H9 (cell line): ENCODE data around the gene SLC29A2. TPM values are rescaled to one million over a fixed set of nuclear protein-coding genes. Genes with fewer than 3 reads are reported as not detected.

Source experiments
- DNase-seq: peaks from one replicate; pipeline ENCODE4 v3.0.0-alpha.2; 2017
- H2AFZ ChIP-seq: one replicate; pipeline ENCODE4 v1.6.1; 2013; ENCODE audit warnings: mild to moderate bottlenecking, low read length, control low read depth, moderate library complexity
- H2AK5ac ChIP-seq: 2 replicates; pipeline ENCODE4 v1.6.1; 2013; ENCODE audit warnings: low read length, control low read depth, mixed read lengths; ENCODE audit not compliant: insufficient read length
- H2BK120ac ChIP-seq: one replicate; pipeline ENCODE4 v1.6.1; 2013; ENCODE audit warnings: low read depth, mild to moderate bottlenecking, low read length, control low read depth, inconsistent platforms; ENCODE audit not compliant: poor library complexity, severe bottlenecking
- H2BK12ac ChIP-seq: 2 replicates; pipeline ENCODE4 v1.6.1; 2013; ENCODE audit warnings: low read length, control low read depth, mixed read lengths, low read depth; ENCODE audit not compliant: insufficient read length
- H2BK15ac ChIP-seq: 2 replicates; pipeline ENCODE4 v1.6.1; 2013; ENCODE audit warnings: low read depth, low read length, control low read depth
- H2BK20ac ChIP-seq: one replicate; pipeline ENCODE4 v1.6.1; 2013; ENCODE audit warnings: low read depth, mild to moderate bottlenecking, low read length, control low read depth, inconsistent platforms; ENCODE audit not compliant: poor library complexity, severe bottlenecking
- H2BK5ac ChIP-seq: 2 replicates; pipeline ENCODE4 v1.6.1; 2013; ENCODE audit warnings: low read length, control low read depth, mixed read lengths; ENCODE audit not compliant: insufficient read length
- H3K14ac ChIP-seq: 2 replicates; pipeline ENCODE4 v1.6.1; 2013; ENCODE audit warnings: low read length, control low read depth; ENCODE audit not compliant: insufficient read depth
- H3K18ac ChIP-seq: 2 replicates; pipeline ENCODE4 v1.6.1; 2013; ENCODE audit warnings: low read depth, mild to moderate bottlenecking, mixed read lengths, low read length, control low read depth; ENCODE audit not compliant: insufficient read length
- H3K23ac ChIP-seq: 2 replicates; pipeline ENCODE4 v1.6.1; 2013; ENCODE audit warnings: low read length, control low read depth, mixed read lengths, low read depth; ENCODE audit not compliant: insufficient read length
- H3K23me2 ChIP-seq: 2 replicates; pipeline ENCODE4 v1.6.1; 2013; ENCODE audit warnings: low read depth, mild to moderate bottlenecking, mixed read lengths, low read length, control low read depth; ENCODE audit not compliant: insufficient read length, poor library complexity, severe bottlenecking
- H3K27ac ChIP-seq: 2 replicates; pipeline ENCODE4 v1.5.1; 2013; ENCODE audit warnings: low read length, control low read depth, mixed read lengths, low read depth; ENCODE audit not compliant: insufficient read length
- H3K27me3 ChIP-seq: 2 replicates; pipeline ENCODE4 v1.6.1; 2013; ENCODE audit warnings: low read length, control low read depth, inconsistent platforms; ENCODE audit not compliant: insufficient read depth
- H3K4ac ChIP-seq: 2 replicates; pipeline ENCODE4 v1.6.1; 2013; ENCODE audit warnings: low read depth, mild to moderate bottlenecking, control low read depth, inconsistent platforms, low read length, moderate library complexity
- H3K4me1 ChIP-seq: 2 replicates; pipeline ENCODE4 v1.6.1; 2013; ENCODE audit warnings: low read length, control low read depth, inconsistent platforms; ENCODE audit not compliant: insufficient read depth
- H3K4me2 ChIP-seq: 2 replicates; pipeline ENCODE4 v1.6.1; 2013; ENCODE audit warnings: low read length, control low read depth, mixed read lengths; ENCODE audit not compliant: insufficient read length, insufficient read depth
- H3K56ac ChIP-seq: 2 replicates; pipeline ENCODE4 v1.6.1; 2013; ENCODE audit warnings: low read depth, mild to moderate bottlenecking, mixed read lengths, low read length, control low read depth; ENCODE audit not compliant: insufficient read length
- H3K79me1 ChIP-seq: 2 replicates; pipeline ENCODE4 v1.6.1; 2013; ENCODE audit warnings: low read depth, mild to moderate bottlenecking, moderate library complexity, low read length, control low read depth, inconsistent platforms; ENCODE audit not compliant: insufficient read depth, poor library complexity, severe bottlenecking
- H3K79me2 ChIP-seq: 2 replicates; pipeline ENCODE4 v1.6.1; 2013; ENCODE audit warnings: low read length, control low read depth, inconsistent platforms; ENCODE audit not compliant: insufficient read depth
- H3K9ac ChIP-seq: 2 replicates; pipeline ENCODE4 v1.6.1; 2013; ENCODE audit warnings: low read length, control low read depth, mixed read lengths; ENCODE audit not compliant: insufficient read length; ENCODE audit errors: extremely low read depth
- H3K9me3 ChIP-seq: one replicate; pipeline ENCODE4 v1.6.1; 2013; ENCODE audit warnings: low read depth, low read length, inconsistent platforms; ENCODE audit not compliant: control insufficient read depth
- H3T11ph ChIP-seq: one replicate; pipeline ENCODE4 v1.6.1; 2013; ENCODE audit warnings: mild to moderate bottlenecking, low read length, control low read depth, inconsistent platforms
- H4K20me1 ChIP-seq: one replicate; pipeline ENCODE4 v1.6.1; 2013; ENCODE audit not compliant: control insufficient read depth, insufficient read length, insufficient read depth
- H4K5ac ChIP-seq: 2 replicates; pipeline ENCODE4 v1.6.1; 2013; ENCODE audit warnings: low read depth, mild to moderate bottlenecking, mixed read lengths, low read length, control low read depth; ENCODE audit not compliant: insufficient read length
- H4K8ac ChIP-seq: replicated peaks from 2 replicates; pipeline ENCODE4 v1.6.1; 2013; ENCODE audit warnings: low read length, control low read depth, mixed read lengths, low read depth; ENCODE audit not compliant: insufficient read length
- H4K91ac ChIP-seq: 2 replicates; pipeline ENCODE4 v1.6.1; 2013; ENCODE audit warnings: low read depth, mild to moderate bottlenecking, moderate library complexity, mixed read lengths, low read length, control low read depth; ENCODE audit not compliant: insufficient read length
- H3K27ac Mint-ChIP-seq, 3 experiments: 2 replicates in 2 of 3; 3 replicates in 1 of 3; pipeline ENCODE4 v1.8.0; 2020 to 2021; ENCODE audit warnings: mixed read lengths in 3 of 3, mild to moderate bottlenecking in 1 of 3, moderate library complexity in 1 of 3
- H3K27me3 Mint-ChIP-seq: 2 replicates; pipeline ENCODE4 v1.8.0; 2021; ENCODE audit warnings: low read depth, mild to moderate bottlenecking, moderate library complexity, mixed read lengths
- H3K36me3 Mint-ChIP-seq, 3 experiments: 2 replicates in 2 of 3; 3 replicates in 1 of 3; pipeline ENCODE4 v1.8.0; 2020 to 2021; ENCODE audit warnings: low read depth in 3 of 3, mixed read lengths in 3 of 3; ENCODE audit not compliant: insufficient read depth in 1 of 3
- H3K4me1 Mint-ChIP-seq, 2 experiments: 2 replicates each; pipeline ENCODE4 v1.8.0; 2020; ENCODE audit warnings: mixed read lengths in 2 of 2
- H3K4me3 Mint-ChIP-seq, 2 experiments: 2 replicates in 1 of 2; 3 replicates in 1 of 2; pipeline ENCODE4 v1.8.0; 2020 to 2021; ENCODE audit warnings: mild to moderate bottlenecking in 2 of 2, mixed read lengths in 2 of 2, moderate library complexity in 1 of 2
- H3K9me3 Mint-ChIP-seq, 2 experiments: 2 replicates in 1 of 2; 3 replicates in 1 of 2; pipeline ENCODE4 v1.8.0; 2020; ENCODE audit warnings: mild to moderate bottlenecking in 2 of 2, mixed read lengths in 2 of 2, moderate library complexity in 1 of 2
- WGBS: extraction: QIAGEN DNeasy Blood & Tissue Kit; methylation state at CpG from one replicate; pipeline ENCODE4 v1.1.7; 2013; ENCODE audit warnings: missing lambda C conversion rate, low lambda C conversion rate, mixed read lengths; ENCODE audit not compliant: insufficient read length; ENCODE audit errors: extremely low coverage; 5-methylcytosine and 5-hydroxymethylcytosine counted together
- long read RNA-seq: library from polyadenylated mRNA; unstranded; transcript quantifications from one replicate; pipeline ENCODE4 v2.0.0, GENCODE V29; 2020
- total RNA-seq: library from RNA; stranded (reverse); gene quantifications from 2 replicates; pipeline ENCODE4 v1.2.1, GENCODE V29; 2021
- TF ChIP-seq, protein P1 (sequence below): fragments of 200-600 bp; sonication (generic); conservative IDR thresholded peaks from 3 replicates; pipeline ENCODE4 v1.8.0; 2021; ENCODE audit warnings: antibody characterized with exemption, mild to moderate bottlenecking

SLC29A2 gene
- 29.7 and 29.8 TPM in 2 replicates for total RNA-seq
- long read RNA-seq, transcript SLC29A2-202 (12 exons, 2,514 nt) = major isoform, 27 of 122 reads
- long read RNA-seq, partial matches to known transcripts = 31 of 122 reads
- long read RNA-seq, other reads (novel, unspliced or antisense) = 53 of 122 reads

- Histone ChIP-seq H2AK5ac (no peak within 1 kb of the TSS), H2BK12ac (no peak within 1 kb of the TSS), H2BK20ac (no peak within 1 kb of the TSS), H4K20me1 (no peaks in the 10 kb centered on the region), H2BK5ac (no peak within 1 kb of the TSS), H3T11ph (no peak within 1 kb of the TSS), H2AFZ (no peak within 1 kb of the TSS), H3K23me2 (peaks cover 5% of the 10 kb centered on the region), H3K79me2 (no peaks in the 10 kb centered on the region; the same call in 1 of the 2 replicates), H3K27me3 (no peaks in the 10 kb centered on the region), H3K4me2 (peak within 1 kb of the TSS; percentile 73), H3K9me3 (no peaks in the 10 kb centered on the region), H3K14ac (peak within 1 kb of the TSS; percentile 83), H3K18ac (peak within 1 kb of the TSS; percentile 90), H3K23ac (no peak within 1 kb of the TSS), H3K79me1 (no peaks in the 10 kb centered on the region), H4K5ac (peak within 1 kb of the TSS; percentile 39), H2BK15ac (no peak within 1 kb of the TSS), H4K91ac (no peak within 1 kb of the TSS), H3K9ac (peak within 1 kb of the TSS; percentile 86), H3K56ac (no peak within 1 kb of the TSS), H2BK120ac (no peak within 1 kb of the TSS), H4K8ac (no peak within 1 kb of the TSS), H3K27ac (peak within 1 kb of the TSS; percentile 66), H3K4me1 (no peaks in the 10 kb centered on the region), H3K4ac (no peak within 1 kb of the TSS; the same call in 1 of the 2 replicates)
- H3K4me1 Mint-ChIP-seq = peaks cover 19 to 21% of the 10 kb centered on the region in 2 experiments
- TF ChIP-seq, protein P1, sequence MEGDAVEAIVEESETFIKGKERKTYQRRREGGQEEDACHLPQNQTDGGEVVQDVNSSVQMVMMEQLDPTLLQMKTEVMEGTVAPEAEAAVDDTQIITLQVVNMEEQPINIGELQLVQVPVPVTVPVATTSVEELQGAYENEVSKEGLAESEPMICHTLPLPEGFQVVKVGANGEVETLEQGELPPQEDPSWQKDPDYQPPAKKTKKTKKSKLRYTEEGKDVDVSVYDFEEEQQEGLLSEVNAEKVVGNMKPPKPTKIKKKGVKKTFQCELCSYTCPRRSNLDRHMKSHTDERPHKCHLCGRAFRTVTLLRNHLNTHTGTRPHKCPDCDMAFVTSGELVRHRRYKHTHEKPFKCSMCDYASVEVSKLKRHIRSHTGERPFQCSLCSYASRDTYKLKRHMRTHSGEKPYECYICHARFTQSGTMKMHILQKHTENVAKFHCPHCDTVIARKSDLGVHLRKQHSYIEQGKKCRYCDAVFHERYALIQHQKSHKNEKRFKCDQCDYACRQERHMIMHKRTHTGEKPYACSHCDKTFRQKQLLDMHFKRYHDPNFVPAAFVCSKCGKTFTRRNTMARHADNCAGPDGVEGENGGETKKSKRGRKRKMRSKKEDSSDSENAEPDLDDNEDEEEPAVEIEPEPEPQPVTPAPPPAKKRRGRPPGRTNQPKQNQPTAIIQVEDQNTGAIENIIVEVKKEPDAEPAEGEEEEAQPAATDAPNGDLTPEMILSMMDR = no peak
- peak; percentile 98 for DNase-seq
- H3K4me3 Mint-ChIP-seq = peak within 1 kb of the TSS; percentile 92 to 97
- H3K9me3 Mint-ChIP-seq = no peaks in the 10 kb centered on the region
- H3K27ac Mint-ChIP-seq = peak within 1 kb of the TSS; percentile 91 to 98 (median 97)
- peaks cover 28 to 34% (median 33%) of the 10 kb centered on the region in 3 experiments for H3K36me3 Mint-ChIP-seq
- no CpG with 5 or more reads among the region's 72 CpGs for WGBS
- no peaks in the 10 kb centered on the region; the same call in 1 of the 2 replicates for H3K27me3 Mint-ChIP-seq
Observed at GRCh38 chr11:66371627-66372415, at the start of gene SLC29A2. Gene SLC29A2 (minus strand): TSS chr11:66371760. CDS start chr11:66371591, 169 bp downstream.
